Measurements from ENCODE around the gene PRAF2. TPM values are rescaled to one million over a fixed set of nuclear protein-coding genes. Genes with fewer than 3 reads are reported as not detected.

Gene PRAF2
- total RNA-seq, 1 donor from 2014 or later, result 24.1 TPM

DNA sequence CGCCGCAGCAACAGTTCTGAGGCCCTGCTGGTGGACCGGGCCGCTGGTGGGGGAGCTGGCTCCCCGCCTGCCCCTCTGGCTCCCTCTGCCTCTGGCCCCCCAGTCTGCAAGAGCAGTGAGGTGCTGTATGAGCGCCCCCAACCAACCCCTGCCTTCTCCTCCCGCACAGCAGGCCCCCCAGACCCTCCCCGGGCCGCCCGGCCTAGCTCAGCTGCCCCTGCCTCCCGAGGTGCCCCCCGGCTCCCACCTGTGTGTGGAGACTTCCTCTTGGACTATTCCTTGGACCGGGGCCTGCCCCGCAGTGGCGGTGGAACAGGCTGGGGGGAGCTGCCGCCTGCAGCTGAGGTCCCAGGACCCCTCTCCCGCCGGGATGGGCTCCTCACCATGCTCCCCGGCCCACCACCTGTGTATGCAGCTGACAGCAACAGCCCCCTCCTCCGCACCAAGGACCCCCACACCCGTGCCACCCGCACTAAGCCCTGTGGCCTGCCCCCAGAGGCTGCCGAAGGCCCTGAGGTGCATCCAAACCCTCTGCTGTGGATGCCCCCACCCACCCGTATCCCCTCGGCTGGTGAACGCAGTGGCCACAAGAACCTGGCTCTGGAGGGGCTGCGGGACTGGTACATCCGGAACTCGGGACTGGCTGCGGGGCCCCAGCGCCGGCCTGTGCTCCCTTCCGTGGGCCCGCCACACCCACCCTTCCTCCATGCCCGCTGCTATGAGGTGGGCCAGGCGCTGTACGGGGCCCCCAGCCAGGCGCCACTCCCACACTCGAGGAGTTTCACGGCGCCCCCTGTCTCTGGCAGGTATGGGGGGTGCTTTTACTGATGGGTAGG is 6.3 kb downstream of the PRAF2 start:
- Mint-ChIP-seq H3K4me1 (ENCODE audit: low read depth) (no peaks in the 10 kb centered on the region), H3K4me3 (ENCODE audit: low read depth) (no peak overlapping the region), H3K36me3 (ENCODE audit: insufficient read depth) (peaks cover 2% of the 10 kb centered on the region), H3K27me3 (no peaks in the 10 kb centered on the region), H3K9me3 (ENCODE audit: low read depth) (no peaks in the 10 kb centered on the region), H3K27ac (no peak overlapping the region)
- no peak for TF ChIP-seq CTCF (IDR thresholded peaks at IDR 0.05; ENCODE audit: unreplicated experiment)
- DNase-seq (ENCODE audit: low spot score, unreplicated experiment), result no peak

DNA sequence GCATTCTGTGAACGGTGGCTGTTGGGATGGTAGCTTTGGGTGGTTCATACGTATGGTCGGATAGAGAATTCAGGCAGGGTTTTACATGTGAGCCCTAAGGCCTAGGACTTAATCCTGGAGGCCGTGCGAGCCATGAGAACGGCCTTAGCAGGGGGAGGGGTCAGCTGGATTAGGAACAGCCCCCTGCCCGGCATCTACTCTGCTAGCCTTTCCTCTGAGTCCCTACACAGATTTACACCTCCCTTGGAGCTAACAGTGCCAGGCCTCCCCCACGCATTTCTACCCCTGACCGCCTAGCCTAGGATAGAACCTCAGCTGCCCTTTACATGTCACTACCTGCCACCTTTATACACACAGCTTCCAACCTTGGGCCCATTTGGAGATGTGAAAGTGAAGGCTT is 7.1 kb downstream of the PRAF2 start:
- no peaks in the 10 kb centered on the region for H3K9me3 Mint-ChIP-seq (ENCODE audit: low read depth)
- no peak overlapping the region for H3K4me3 Mint-ChIP-seq (ENCODE audit: low read depth)
- no peak for DNase-seq (ENCODE audit: low spot score, unreplicated experiment)
- peaks cover 2% of the 10 kb centered on the region for H3K36me3 Mint-ChIP-seq (ENCODE audit: insufficient read depth)
- no peaks in the 10 kb centered on the region for H3K4me1 Mint-ChIP-seq (ENCODE audit: low read depth)
- TF ChIP-seq CTCF (IDR thresholded peaks at IDR 0.05; ENCODE audit: unreplicated experiment), result no peak
- H3K27me3 Mint-ChIP-seq, result no peaks in the 10 kb centered on the region
- H3K27ac Mint-ChIP-seq, result no peak overlapping the region

DNA sequence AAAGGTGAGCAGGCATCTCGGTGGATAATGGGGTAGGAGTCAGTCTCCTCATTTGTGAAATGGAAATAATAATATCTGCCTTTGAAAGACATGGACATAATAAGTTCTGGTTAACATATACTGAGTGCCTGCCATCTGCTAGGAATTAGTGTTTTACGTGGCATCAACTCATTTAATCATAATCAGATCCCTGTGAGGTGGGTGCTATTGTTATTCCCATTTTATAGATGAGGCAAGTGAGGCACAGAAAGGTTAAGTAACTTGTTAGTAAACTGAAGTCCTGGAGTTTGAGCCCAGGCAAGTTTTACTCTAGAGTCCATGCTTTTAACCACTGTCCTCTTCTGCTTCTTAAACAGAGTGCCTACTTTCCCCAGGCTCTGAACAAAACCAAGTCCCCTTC is 7.5 kb downstream of the PRAF2 start:
- TF ChIP-seq CTCF (IDR thresholded peaks at IDR 0.05; ENCODE audit: unreplicated experiment), result no peak
- no peak for DNase-seq (ENCODE audit: low spot score, unreplicated experiment)
- no peaks in the 10 kb centered on the region for H3K9me3 Mint-ChIP-seq (ENCODE audit: low read depth)
- H3K4me3 Mint-ChIP-seq (ENCODE audit: low read depth), result no peak overlapping the region
- H3K36me3 Mint-ChIP-seq (ENCODE audit: insufficient read depth), result peaks cover 5% of the 10 kb centered on the region
- no peak overlapping the region for H3K27ac Mint-ChIP-seq
- no peaks in the 10 kb centered on the region for H3K27me3 Mint-ChIP-seq
- H3K4me1 Mint-ChIP-seq (ENCODE audit: low read depth), result no peaks in the 10 kb centered on the region

- peaks cover 6% of the 10 kb centered on the region for H3K36me3 Mint-ChIP-seq (ENCODE audit: insufficient read depth)
- H3K4me1 Mint-ChIP-seq (ENCODE audit: low read depth), result no peaks in the 10 kb centered on the region
- H3K4me3 Mint-ChIP-seq (ENCODE audit: low read depth), result no peak overlapping the region
- DNase-seq (ENCODE audit: low spot score, unreplicated experiment), result no peak
- no peaks in the 10 kb centered on the region for H3K27me3 Mint-ChIP-seq
- no peak overlapping the region for H3K27ac Mint-ChIP-seq
- no peaks in the 10 kb centered on the region for H3K9me3 Mint-ChIP-seq (ENCODE audit: low read depth)
- TF ChIP-seq CTCF (IDR thresholded peaks at IDR 0.05; ENCODE audit: unreplicated experiment), result no peak
These were observed 9.1 kb downstream of the PRAF2 start for GRCh38 chrX:49064735-49065134.

DNA sequence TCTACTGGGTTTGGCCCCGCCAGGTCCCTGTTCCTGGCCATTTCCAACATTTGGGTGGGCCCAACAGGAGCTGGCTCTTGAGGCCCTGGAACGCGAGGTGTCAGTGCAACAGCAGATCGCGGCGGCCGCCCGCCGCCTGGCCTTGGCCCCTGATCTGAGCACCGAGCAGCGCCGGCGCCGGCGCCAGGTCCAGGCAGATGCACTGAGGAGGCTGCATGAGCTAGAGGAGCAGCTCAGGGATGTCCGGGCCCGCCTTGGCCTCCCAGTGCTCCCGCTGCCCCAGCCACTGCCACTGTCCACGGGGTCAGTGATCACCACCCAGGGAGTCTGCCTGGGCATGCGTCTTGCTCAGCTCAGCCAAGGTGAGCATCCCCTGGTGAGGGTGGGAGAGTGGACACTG is 9.5 kb downstream of the PRAF2 start:
- Mint-ChIP-seq H3K27ac (no peak overlapping the region), H3K4me3 (ENCODE audit: low read depth) (no peak overlapping the region)
- no peak for TF ChIP-seq CTCF (IDR thresholded peaks at IDR 0.05; ENCODE audit: unreplicated experiment)

More for the DNA sequence above, 9.5 kb downstream of the PRAF2 start:
- Mint-ChIP-seq H3K9me3 (ENCODE audit: low read depth) (no peaks in the 10 kb centered on the region), H3K36me3 (ENCODE audit: insufficient read depth) (peaks cover 6% of the 10 kb centered on the region), H3K4me1 (ENCODE audit: low read depth) (peaks cover 2% of the 10 kb centered on the region), H3K27me3 (no peaks in the 10 kb centered on the region)
- DNase-seq (ENCODE audit: low spot score, unreplicated experiment), result no peak
